B cell (primary cell): Measurements from ENCODE around the gene RHOD.

Source experiments
- CTCF ChIP-seq: fragments of 200-600 bp; IDR thresholded peaks from one replicate; pipeline ENCODE4 v1.8.0; 2022; ENCODE audit warnings: antibody characterized with exemption, mild to moderate bottlenecking
- EZH2 ChIP-seq: IDR thresholded peaks from 2 replicates; pipeline ENCODE4 v1.6.1; 2012; ENCODE audit warnings: borderline replicate concordance, low read depth, mild to moderate bottlenecking, moderate library complexity, low read length; ENCODE audit not compliant: insufficient read depth, poor library complexity, severe bottlenecking

- no peak for TF ChIP-seq CTCF
- TF ChIP-seq EZH2: no peak
These were observed 3.0 kb downstream of the RHOD start for GRCh38 chr11:67059671-67060070.
